HEK293 (cell line): Measurements from ENCODE around the gene SAG.

Experiments
- CTCF ChIA-PET: fragments of 350-600 bp; formaldehyde crosslinking; extraction: SDS; loops from one replicate; lab custom pipeline; 2021; ENCODE audit warnings: antibody characterized with exemption; lab: Yijun Ruan, JAX
- POLR2A ChIA-PET: fragments of 300-600 bp; formaldehyde crosslinking; extraction: SDS; loops from one replicate; lab custom pipeline; 2020; ENCODE audit warnings: antibody characterized with exemption, inconsistent platforms; lab: Yijun Ruan, JAX
- H3K27ac ChIP-seq: fragments of 200-500 bp; sonication (Bioruptor generic); 2 replicates; pipeline ENCODE4 v1.5.1; 2014; ENCODE audit warnings: low read depth, low read length, control low read depth, inconsistent platforms; ENCODE audit errors: extremely low read depth
- H3K36me3 ChIP-seq, 2 experiments: fragments of 200-500 bp in 1 of 2; sonication (Bioruptor generic) in 1 of 2; 1 replicate in 1 of 2; 2 replicates in 1 of 2; pipeline ENCODE4 v1.5.1; 2014 to 2017; ENCODE audit warnings: inconsistent platforms in 2 of 2, low read length in 2 of 2; ENCODE audit not compliant: control insufficient read depth in 2 of 2, insufficient read depth in 1 of 2
- H3K4me1 ChIP-seq: fragments of 200-500 bp; sonication (Bioruptor generic); 2 replicates; pipeline ENCODE4 v1.5.1; 2014; ENCODE audit warnings: mild to moderate bottlenecking, low read length, inconsistent platforms; ENCODE audit not compliant: control insufficient read depth, insufficient read depth
- H3K4me3 ChIP-seq: 2 replicates; pipeline ENCODE4 v1.5.1; 2011; ENCODE audit warnings: low read depth, mild to moderate bottlenecking, control low read depth, low read length, moderate library complexity
- H3K9me3 ChIP-seq: fragments of 200-500 bp; sonication (Bioruptor generic); 2 replicates; pipeline ENCODE4 v1.5.1; 2014; ENCODE audit warnings: low read depth, low read length, inconsistent platforms; ENCODE audit not compliant: control insufficient read depth, insufficient read depth
- ATF2 ChIP-seq: fragments of 450-650 bp; formaldehyde crosslinking; IDR thresholded peaks from 2 replicates; pipeline ENCODE4 v1.5.1; 2016; ENCODE audit warnings: missing biosample characterization, missing genetic modification characterization, low read depth
- BCL11B ChIP-seq: fragments of 450-650 bp; formaldehyde crosslinking; IDR thresholded peaks from 2 replicates; pipeline ENCODE4 v1.5.1; 2016; ENCODE audit warnings: low read depth, missing biosample characterization, missing genetic modification characterization
- HIC1 ChIP-seq: fragments of 450-650 bp; formaldehyde crosslinking; IDR thresholded peaks from 2 replicates; pipeline ENCODE4 v1.5.1; 2016; ENCODE audit warnings: missing biosample characterization, missing genetic modification characterization
- HOXD13 ChIP-seq: sonication (generic); formaldehyde crosslinking; IDR thresholded peaks from 2 replicates; pipeline ENCODE4 v1.8.0; 2022; ENCODE audit warnings: missing genetic modification reagents, borderline replicate concordance
- KLF9 ChIP-seq: fragments of 450-650 bp; formaldehyde crosslinking; IDR thresholded peaks from 2 replicates; pipeline ENCODE4 v1.5.1; 2016; ENCODE audit warnings: missing biosample characterization, missing genetic modification characterization, low read depth
- MZF1 ChIP-seq: fragments of 450-650 bp; formaldehyde crosslinking; IDR thresholded peaks from 2 replicates; pipeline ENCODE4 v1.5.1; 2017; ENCODE audit warnings: missing biosample characterization, missing genetic modification characterization, borderline replicate concordance
- RBAK ChIP-seq: fragments of 450-650 bp; formaldehyde crosslinking; IDR thresholded peaks from 2 replicates; pipeline ENCODE4 v1.5.1; 2016; ENCODE audit warnings: missing biosample characterization, missing genetic modification characterization
- SP3 ChIP-seq: fragments of 450-650 bp; formaldehyde crosslinking; IDR thresholded peaks from 2 replicates; pipeline ENCODE4 v1.5.1; 2016; ENCODE audit warnings: missing biosample characterization, missing genetic modification characterization
- TRIM28 ChIP-seq: IDR thresholded peaks from 2 replicates; pipeline ENCODE4 v1.6.1; 2011; ENCODE audit warnings: low read length, control low read depth, borderline replicate concordance
- YY1 ChIP-seq: fragments of 450-650 bp; formaldehyde crosslinking; IDR thresholded peaks from 2 replicates; pipeline ENCODE4 v1.5.1; 2018; ENCODE audit warnings: missing biosample characterization, missing genetic modification characterization
- ZBTB26 ChIP-seq: fragments of 450-650 bp; formaldehyde crosslinking; optimal IDR thresholded peaks from 2 replicates; pipeline ENCODE3; 2016; ENCODE audit warnings: missing biosample characterization, mild to moderate bottlenecking, missing genetic modification characterization
- ZBTB44 ChIP-seq: fragments of 450-650 bp; IDR thresholded peaks from 2 replicates; pipeline ENCODE4 v1.5.1; 2018; ENCODE audit warnings: missing biosample characterization, mild to moderate bottlenecking, missing genetic modification characterization
- ZBTB49 ChIP-seq: fragments of 450-650 bp; formaldehyde crosslinking; IDR thresholded peaks from 2 replicates; pipeline ENCODE4 v1.5.1; 2016; ENCODE audit warnings: missing biosample characterization, missing genetic modification characterization, low read depth
- ZNF133 ChIP-seq: fragments of 450-650 bp; formaldehyde crosslinking; IDR thresholded peaks from 2 replicates; pipeline ENCODE4 v1.5.1; 2016; ENCODE audit warnings: missing biosample characterization, missing genetic modification characterization
- ZNF16 ChIP-seq: fragments of 450-650 bp; formaldehyde crosslinking; IDR thresholded peaks from 2 replicates; pipeline ENCODE4 v1.5.1; 2016; ENCODE audit warnings: low read depth, missing biosample characterization, missing genetic modification characterization
- ZNF175 ChIP-seq: fragments of 450-650 bp; formaldehyde crosslinking; IDR thresholded peaks from 2 replicates; pipeline ENCODE4 v1.5.1; 2016; ENCODE audit warnings: missing biosample characterization, missing genetic modification characterization
- ZNF202 ChIP-seq: fragments of 450-650 bp; formaldehyde crosslinking; IDR thresholded peaks from 2 replicates; pipeline ENCODE4 v1.5.1; 2016; ENCODE audit warnings: missing biosample characterization, missing genetic modification characterization, borderline replicate concordance
- ZNF280C ChIP-seq: fragments of 450-650 bp; formaldehyde crosslinking; IDR thresholded peaks from 2 replicates; pipeline ENCODE4 v1.5.1; 2016; ENCODE audit warnings: missing biosample characterization, missing genetic modification characterization
- ZNF366 ChIP-seq: fragments of 450-650 bp; formaldehyde crosslinking; conservative IDR thresholded peaks from 2 replicates; pipeline ENCODE4 v1.5.1; 2016; ENCODE audit warnings: missing biosample characterization, missing genetic modification characterization
- ZNF37A ChIP-seq: fragments of 450-650 bp; IDR thresholded peaks from 2 replicates; pipeline ENCODE4 v1.5.1; 2018; ENCODE audit warnings: missing biosample characterization, missing genetic modification characterization
- ZNF404 ChIP-seq: fragments of 450-650 bp; formaldehyde crosslinking; IDR thresholded peaks from 2 replicates; pipeline ENCODE4 v1.5.1; 2017; ENCODE audit warnings: missing biosample characterization, missing genetic modification characterization
- ZNF416 ChIP-seq: fragments of 450-650 bp; formaldehyde crosslinking; IDR thresholded peaks from 2 replicates; pipeline ENCODE4 v1.5.1; 2016; ENCODE audit warnings: missing biosample characterization, missing genetic modification characterization
- ZNF645 ChIP-seq: fragments of 450-650 bp; formaldehyde crosslinking; IDR thresholded peaks from 2 replicates; pipeline ENCODE4; 2016; ENCODE audit warnings: missing biosample characterization, missing genetic modification characterization
- ZNF677 ChIP-seq: fragments of 450-650 bp; IDR thresholded peaks from 2 replicates; pipeline ENCODE4 v1.5.0; 2018; ENCODE audit warnings: missing biosample characterization, mild to moderate bottlenecking, missing genetic modification characterization, moderate library complexity

The SAG gene

GRCh38 chr2:233260661-233261060 is 47.0 kb upstream of the SAG start (continued):
- TF ChIP-seq ZBTB49 (tag by site-specific recombination) (no peak), ZNF202 (tag by site-specific recombination) (no peak), ZBTB44 (tag by site-specific recombination) (no peak), ZNF280C (tag by site-specific recombination) (no peak), MZF1 (no peak), TRIM28 (no peak)

- CTCF ChIA-PET = no interaction called here
- POLR2A ChIA-PET = interaction anchor here (0.6 kb wide), 1 partner anchor 1447 kb away, joined by 3 read pairs; no protein-coding TSS in a partner anchor
- peaks cover 60 to 98% of the 10 kb centered on the region in 2 experiments for H3K36me3 ChIP-seq
- no peak for TF ChIP-seq SP3 (tag by site-specific recombination)
- TF ChIP-seq RBAK = no peak
- TF ChIP-seq HOXD13 = no peak
- TF ChIP-seq KLF9 = no peak
- no peak for TF ChIP-seq ATF2 (tag by site-specific recombination)
- TF ChIP-seq YY1 = no peak
- TF ChIP-seq ZBTB26 = no peak
- TF ChIP-seq ZNF133 (tag by site-specific recombination) = no peak
- no peak for TF ChIP-seq ZNF416
- TF ChIP-seq ZNF37A (tag by site-specific recombination) = no peak
- TF ChIP-seq ZNF677 = no peak
- TF ChIP-seq ZNF16 (tag by site-specific recombination) = no peak
- no peak for TF ChIP-seq ZNF404 (tag by site-specific recombination)
- no peak for TF ChIP-seq BCL11B (tag by site-specific recombination)
- no peak for TF ChIP-seq HIC1 (tag by site-specific recombination)
- no peak for TF ChIP-seq ZNF645
- no peak for TF ChIP-seq ZNF175 (tag by site-specific recombination)
- no peak for TF ChIP-seq ZNF366
Measured at GRCh38 chr2:233261819-233262555, 45.6 kb upstream of the SAG start.

More at GRCh38 chr2:233261819-233262555, 45.6 kb upstream of the SAG start:
- Histone ChIP-seq H3K4me1 (no peaks in the 10 kb centered on the region), H3K9me3 (no peaks in the 10 kb centered on the region), H3K27ac (no peak overlapping the region), H3K4me3 (no peak overlapping the region)
